Mucosa of stomach (tissue), 1 donor: ENCODE measurements around the gene DDX5.
"Not testable (repeated sequence)": the region's sequence is repeated elsewhere in the genome, so short reads cannot be mapped to it uniquely, and the experiment has no call there.

Experiments used
- H3K27me3 ChIP-seq: one replicate; pipeline ENCODE4 v1.7.0; 2013; ENCODE audit warnings: mild to moderate bottlenecking, low read length; ENCODE audit not compliant: control insufficient read depth, insufficient read depth
- H3K36me3 ChIP-seq: one replicate; pipeline ENCODE4 v1.7.0; 2013; ENCODE audit warnings: low read length; ENCODE audit not compliant: control insufficient read depth, insufficient read depth
- H3K4me1 ChIP-seq: one replicate; pipeline ENCODE4 v1.7.0; 2013; ENCODE audit warnings: mild to moderate bottlenecking, low read length; ENCODE audit not compliant: control insufficient read depth, insufficient read depth
- H3K4me3 ChIP-seq: one replicate; pipeline ENCODE4 v1.7.0; 2013; ENCODE audit warnings: low read length
- H3K9ac ChIP-seq: one replicate; pipeline ENCODE4 v1.7.0; 2013; ENCODE audit warnings: mild to moderate bottlenecking, low read length, moderate library complexity
- H3K9me3 ChIP-seq: one replicate; pipeline ENCODE4 v1.7.0; 2013; ENCODE audit warnings: mild to moderate bottlenecking, low read length, moderate library complexity; ENCODE audit not compliant: control insufficient read depth
- donor health status: Pancreatic carcinoma.

The DDX5 gene

DNA sequence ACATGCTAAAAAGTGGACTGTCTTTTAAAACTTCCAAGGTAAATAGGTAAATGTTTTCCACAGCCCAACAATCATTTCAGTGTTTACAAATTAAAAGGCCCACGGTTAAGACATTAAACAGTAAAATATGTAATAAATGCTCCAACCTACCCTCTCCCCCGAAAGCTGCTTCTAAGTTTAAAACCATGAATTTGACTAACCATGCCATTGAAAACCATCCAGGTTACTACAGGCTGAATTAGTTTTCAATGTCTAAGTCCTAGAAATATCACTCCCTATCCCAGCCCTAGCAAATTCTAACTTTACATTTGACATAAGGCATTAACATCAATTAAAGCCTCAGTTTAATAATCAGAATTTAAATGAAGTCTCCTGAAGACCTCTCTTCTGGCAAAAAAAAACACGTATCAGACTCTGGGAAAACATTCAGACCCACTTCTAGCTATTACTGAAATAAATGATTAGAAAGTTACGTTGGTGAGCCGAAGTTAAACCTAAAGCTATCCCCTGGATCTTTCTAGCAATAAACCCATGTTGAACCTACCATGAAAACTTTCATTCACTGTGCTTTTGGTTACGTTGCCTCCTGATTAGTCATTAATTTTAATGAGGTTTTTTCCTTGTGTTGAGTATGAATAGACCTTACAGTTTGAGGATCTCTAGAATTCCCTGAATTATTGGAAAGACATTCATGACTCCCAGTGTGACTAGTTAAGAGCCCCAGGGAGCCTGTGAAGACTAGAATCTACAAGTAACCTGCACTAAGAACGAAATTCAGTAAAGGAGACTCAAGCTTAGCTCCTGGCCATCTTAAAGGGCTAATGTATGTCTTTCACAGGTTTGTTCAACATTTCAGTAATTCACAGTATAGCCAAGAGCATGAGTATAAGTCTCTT, 7.5 kb downstream of the DDX5 start:
- Histone ChIP-seq H3K4me3 (no peak overlapping the region), H3K9ac (no peak overlapping the region), H3K27me3 (no peaks in the 10 kb centered on the region), H3K4me1 (peaks cover 16% of the 10 kb centered on the region), H3K9me3 (no peaks in the 10 kb centered on the region), H3K36me3 (peaks cover 31% of the 10 kb centered on the region)

- H3K9me3 ChIP-seq, result no peaks in the 10 kb centered on the region
- peaks cover 14% of the 10 kb centered on the region for H3K4me1 ChIP-seq
- H3K9ac ChIP-seq, result peak overlapping the region; percentile 62
- peak overlapping the region; percentile 48 for H3K4me3 ChIP-seq
- H3K36me3 ChIP-seq, result peaks cover 27% of the 10 kb centered on the region
- no peaks in the 10 kb centered on the region for H3K27me3 ChIP-seq
Measured at GRCh38 chr17:64497565-64498035, 8.5 kb downstream of the DDX5 start.

GRCh38 chr17:64496786-64497564, 9.1 kb downstream of the DDX5 start, which contains the start of gene POLG2:
POLG2 (minus strand) TSS chr17:64497054; CDS start chr17:64496968, 86 bp downstream.
- peaks cover 12% of the 10 kb centered on the region for H3K4me1 ChIP-seq
- peak within 1 kb of the TSS; percentile 48 for H3K4me3 ChIP-seq
- H3K9me3 ChIP-seq, result no peaks in the 10 kb centered on the region
- no peaks in the 10 kb centered on the region for H3K27me3 ChIP-seq
- H3K36me3 ChIP-seq, result peaks cover 21% of the 10 kb centered on the region
- H3K9ac ChIP-seq, result peak within 1 kb of the TSS; percentile 62

DNA sequence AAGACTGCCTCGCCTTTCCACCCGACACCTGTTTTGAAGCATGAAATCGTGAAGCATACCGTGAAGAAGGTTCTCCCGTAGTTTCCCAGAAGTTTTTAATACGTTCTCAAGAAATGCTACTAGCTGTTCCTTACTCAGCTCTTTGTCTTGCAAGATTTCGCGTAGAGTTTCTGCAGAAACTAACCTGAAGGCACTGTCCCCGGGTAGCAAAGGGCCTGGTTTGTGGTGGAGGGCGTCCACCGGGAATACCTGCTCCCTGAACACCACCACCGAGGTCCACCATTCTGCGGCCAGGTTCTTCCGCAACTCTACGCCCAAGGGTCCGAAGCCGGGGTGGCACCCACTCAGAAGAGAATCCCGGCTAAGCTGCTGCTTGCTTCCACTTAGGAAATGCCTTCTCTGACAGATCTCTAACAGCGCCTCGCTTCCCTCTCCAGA, 9.7 kb downstream of the DDX5 start:
- Histone ChIP-seq H3K9ac (peak overlapping the region; percentile 62), H3K9me3 (no peaks in the 10 kb centered on the region), H3K4me1 (peaks cover 12% of the 10 kb centered on the region), H3K27me3 (no peaks in the 10 kb centered on the region), H3K36me3 (peaks cover 15% of the 10 kb centered on the region), H3K4me3 (peak overlapping the region; percentile 48)

- H3K36me3 ChIP-seq, H3K27me3 ChIP-seq, H3K9me3 ChIP-seq, H3K9ac ChIP-seq, H3K4me3 ChIP-seq: not testable (repeated sequence)
- H3K4me1 ChIP-seq, result peaks cover 12% of the 10 kb centered on the region
Measured at GRCh38 chr17:64495300-64495699, 10.8 kb downstream of the DDX5 start.

- Histone ChIP-seq H3K36me3 (peaks cover 7% of the 10 kb centered on the region), H3K4me3 (no peak overlapping the region), H3K4me1 (peaks cover 12% of the 10 kb centered on the region), H3K27me3 (no peaks in the 10 kb centered on the region), H3K9ac (no peak overlapping the region), H3K9me3 (no peaks in the 10 kb centered on the region)
Measured at GRCh38 chr17:64494121-64494520, 12.0 kb downstream of the DDX5 start.

GRCh38 chr17:64492481-64493109, 13.5 kb downstream of the DDX5 start:
- H3K4me3 ChIP-seq, result no peak overlapping the region
- H3K4me1 ChIP-seq, result peaks cover 8% of the 10 kb centered on the region
- H3K9me3 ChIP-seq, result no peaks in the 10 kb centered on the region
- H3K9ac ChIP-seq, result no peak overlapping the region
- H3K27me3 ChIP-seq, result no peaks in the 10 kb centered on the region
- peaks cover 7% of the 10 kb centered on the region for H3K36me3 ChIP-seq

- H3K36me3 ChIP-seq, result peaks cover 7% of the 10 kb centered on the region
Measured at GRCh38 chr17:64491994-64492393, 14.1 kb downstream of the DDX5 start.

GRCh38 chr17:64491034-64491860, 14.8 kb downstream of the DDX5 start:
- H3K27me3 ChIP-seq, result no peaks in the 10 kb centered on the region
- H3K4me1 ChIP-seq, result peaks cover 4% of the 10 kb centered on the region
- H3K36me3 ChIP-seq, result peaks cover 7% of the 10 kb centered on the region
- no peak overlapping the region for H3K9ac ChIP-seq
- no peak overlapping the region for H3K4me3 ChIP-seq
- H3K9me3 ChIP-seq, result no peaks in the 10 kb centered on the region

More at GRCh38 chr17:64491994-64492393, 14.1 kb downstream of the DDX5 start:
- H3K4me3 ChIP-seq, result no peak overlapping the region
- H3K27me3 ChIP-seq, result no peaks in the 10 kb centered on the region
- H3K4me1 ChIP-seq, result peaks cover 4% of the 10 kb centered on the region
- no peaks in the 10 kb centered on the region for H3K9me3 ChIP-seq
- H3K9ac ChIP-seq, result no peak overlapping the region

DNA sequence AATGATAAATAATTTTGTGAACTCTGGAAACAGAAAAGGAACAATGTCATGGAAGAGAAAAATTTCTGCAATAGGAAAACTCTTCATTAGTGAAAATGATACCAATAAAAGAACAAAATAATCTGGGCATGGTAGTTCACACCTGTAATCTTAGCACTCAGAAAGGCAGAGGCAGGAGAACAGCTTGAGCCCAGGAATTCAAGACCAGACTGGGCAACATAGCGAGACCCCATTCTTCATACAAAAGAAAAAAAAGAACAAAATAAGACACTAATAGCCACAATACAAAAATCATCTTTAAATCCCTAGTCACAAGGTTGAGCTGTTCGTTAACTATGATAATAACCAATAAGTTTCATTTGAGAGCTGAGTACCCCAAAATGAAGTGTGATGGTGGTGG, 17.8 kb downstream of the DDX5 start:
- Histone ChIP-seq H3K36me3 (peaks cover 7% of the 10 kb centered on the region), H3K4me3 (no peak overlapping the region), H3K4me1 (no peaks in the 10 kb centered on the region), H3K9me3 (no peaks in the 10 kb centered on the region), H3K27me3 (no peaks in the 10 kb centered on the region), H3K9ac (no peak overlapping the region)

DNA sequence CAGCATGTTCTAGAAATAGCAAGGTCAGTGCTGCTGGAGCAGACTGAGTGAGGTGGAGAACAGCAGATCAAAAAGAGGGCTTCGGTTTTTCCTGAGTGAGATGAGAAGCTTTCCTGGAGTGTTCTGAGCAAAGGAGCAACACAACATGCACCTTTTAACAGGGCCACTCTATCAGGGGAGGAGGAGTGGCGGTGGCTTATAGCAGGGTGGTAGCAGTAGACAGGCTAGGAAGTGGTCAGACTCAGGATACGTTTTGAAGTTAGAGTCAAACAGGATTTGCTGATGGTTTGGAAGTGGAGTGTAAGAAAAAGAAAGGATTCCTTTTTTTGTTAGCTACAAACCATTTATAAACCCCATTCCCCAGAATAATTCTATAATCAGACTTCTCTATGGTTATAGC, 21.7 kb downstream of the DDX5 start:
- H3K27me3 ChIP-seq, result no peaks in the 10 kb centered on the region
- no peak overlapping the region for H3K9ac ChIP-seq
- no peaks in the 10 kb centered on the region for H3K36me3 ChIP-seq
- H3K4me3 ChIP-seq, result no peak overlapping the region
- H3K4me1 ChIP-seq, result no peaks in the 10 kb centered on the region
- H3K9me3 ChIP-seq, result no peaks in the 10 kb centered on the region
